ENCODE results near the gene SLC25A43. TPM values are rescaled to one million over a fixed set of nuclear protein-coding genes. Genes with fewer than 3 reads are reported as not detected.

The SLC25A43 gene
- polyA plus RNA-seq, 1 of the 3 experiments (the other 2 are of a cell fraction): 13.2 TPM

GRCh38 chrX:119467842-119468550 lies 68.9 kb downstream of the SLC25A43 start, which contains the start of gene SLC25A5:
TSS of gene SLC25A5 (plus strand) at chrX:119468444. CDS start at chrX:119468516, 72 bp downstream.
- Histone ChIP-seq H3K9me3 (no peaks in the 10 kb centered on the region), H3K4me2 (peak within 1 kb of the TSS; percentile 91), H3K4me3 (ENCODE audit: low read depth in 2 of 2, low read length in 1 of 2) (peak within 1 kb of the TSS; percentile 72 to 88), H3K27me3 (ENCODE audit: insufficient read depth) (peaks cover 7% of the 10 kb centered on the region; the same call in 1 of the 2 replicates), H3K9ac (peak within 1 kb of the TSS; percentile 92), H2AFZ (ENCODE audit: low read depth) (peak within 1 kb of the TSS; percentile 51), H3K9me2 (no peaks in the 10 kb centered on the region), H3K4me1 (ENCODE audit: control insufficient read depth in 1 of 2, insufficient read depth in 2 of 2, low read depth in 1 of 2, low read length in 1 of 2) (peaks cover 5 to 10% of the 10 kb centered on the region in 2 experiments; a peak in 1 of 4 replicates), H3F3A (replicated peaks; ENCODE audit: insufficient read depth) (peaks cover 13% of the 10 kb centered on the region), H3K36me3 (replicated peaks in 1 of 2; ENCODE audit: control insufficient read depth in 1 of 2, insufficient read depth in 2 of 2, low read length in 1 of 2) (peaks cover 14 to 17% of the 10 kb centered on the region in 2 experiments), H4K20me1 (ENCODE audit: insufficient read depth) (peaks cover 10% of the 10 kb centered on the region), H3K79me2 (ENCODE audit: insufficient read depth) (peaks cover 17% of the 10 kb centered on the region; the same call in 1 of the 2 replicates), H3K27ac (ENCODE audit: low read depth in 2 of 2, low read length in 1 of 2) (peak within 1 kb of the TSS; percentile 72 to 83)
- 30% methylated on average over 25 of the region's 46 CpGs for WGBS (ENCODE audit: low lambda C conversion rate)
- ChIA-PET POLR2A (interaction anchor here (0.8 kb wide), 1 partner anchor 14 kb away, joined by 3 read pairs; no protein-coding TSS in a partner anchor), CTCF (interaction anchor here (0.6 to 4.5 kb wide), 4 partner anchors 16 to 261 kb away, joined by 3 to 25 read pairs (median 4); no protein-coding TSS in a partner anchor)
- TF ChIP-seq RCOR1 (IDR thresholded peaks at IDR 0.05; ENCODE audit: low read length): no peak
- peak; percentile 67; the same call in 1 of the 2 replicates for TF ChIP-seq USF1 (IDR thresholded peaks at IDR 0.05; ENCODE audit: borderline replicate concordance, low read depth)
- TF ChIP-seq EZH2phosphoT487 (IDR thresholded peaks at IDR 0.05; ENCODE audit: borderline replicate concordance, low read depth): no peak
- TF ChIP-seq MAX (IDR thresholded peaks at IDR 0.05; ENCODE audit: low read depth): 0 out of 2 replicates have a peak, but pooled peaks have one; percentile 31
- no peak for TF ChIP-seq FOXJ3 (CRISPR knock-in tag; IDR thresholded peaks at IDR 0.05)
- peak; percentile 80 for TF ChIP-seq POLR2AphosphoS5 (IDR thresholded peaks at IDR 0.05; ENCODE audit: low read depth, low read length)
- no peak for TF ChIP-seq CTCF (IDR thresholded peaks at IDR 0.05)
- 0 out of 2 replicates have a peak, but pooled peaks have one; percentile 12 for TF ChIP-seq SIN3A (IDR thresholded peaks at IDR 0.05; ENCODE audit: borderline replicate concordance, low read depth, low read length)
- peak; percentile 63; the same call in 1 of the 2 replicates for TF ChIP-seq TAF1 (IDR thresholded peaks at IDR 0.05; ENCODE audit: borderline replicate concordance, low read depth, low read length)
- peak; percentile 89 for DNase-seq
